ENCODE data around the gene ZMAT3. TPM values are rescaled to one million over a fixed set of nuclear protein-coding genes. Genes with fewer than 3 reads are reported as not detected.

ZMAT3 gene
- total and polyA plus RNA-seq, 4 donors = 1.9 to 5.4 (median 2.8) TPM

DNA sequence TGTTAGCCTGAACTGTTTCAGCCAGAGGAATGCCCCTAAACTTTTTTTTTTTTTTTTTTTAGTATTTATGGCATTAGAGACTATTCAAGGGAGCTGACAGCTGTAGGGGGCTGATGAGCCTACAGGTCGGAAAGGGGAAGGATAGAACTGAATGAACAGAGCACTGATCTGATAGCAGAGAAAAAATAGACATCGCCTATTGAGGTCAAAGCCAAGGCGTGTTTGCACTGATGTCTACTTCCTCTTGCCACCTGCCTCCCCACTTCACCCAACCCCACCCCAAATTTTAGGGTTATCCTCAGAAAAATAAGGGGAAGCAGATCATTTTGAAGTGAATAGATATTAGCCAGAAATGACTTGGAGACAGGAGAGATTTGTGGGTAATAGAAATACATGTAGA, 3.0 kb upstream of the ZMAT3 start:
- H3K27me3 ChIP-seq (ENCODE audit: control insufficient read depth in 4 of 4, insufficient read depth in 4 of 4, low read length in 3 of 4) = no peaks in the 10 kb centered on the region
- no peaks in the 10 kb centered on the region for H3K36me3 ChIP-seq (ENCODE audit: control insufficient read depth in 4 of 4, insufficient read depth in 3 of 4, low read depth in 1 of 4, low read length in 3 of 4)
- TF ChIP-seq GABPA (IDR thresholded peaks at IDR 0.05 in 1 of 2, conservative IDR thresholded peaks at IDR 0.05 in 1 of 2) (no peak), YY1 (IDR thresholded peaks at IDR 0.05) (no peak), JUND (IDR thresholded peaks at IDR 0.05) (no peak), NR2F2 (IDR thresholded peaks at IDR 0.05) (no peak), RAD21 (IDR thresholded peaks at IDR 0.05) (no peak), TAF1 (conservative IDR thresholded peaks at IDR 0.05) (no peak), EGR1 (IDR thresholded peaks at IDR 0.05; ENCODE audit: low read depth in 2 of 2) (no peak), RXRA (IDR thresholded peaks at IDR 0.05) (no peak)
- TF ChIP-seq, protein P1, sequence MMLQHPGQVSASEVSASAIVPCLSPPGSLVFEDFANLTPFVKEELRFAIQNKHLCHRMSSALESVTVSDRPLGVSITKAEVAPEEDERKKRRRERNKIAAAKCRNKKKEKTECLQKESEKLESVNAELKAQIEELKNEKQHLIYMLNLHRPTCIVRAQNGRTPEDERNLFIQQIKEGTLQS (IDR thresholded peaks at IDR 0.05) = no peak
- 73% methylated on average over 3 of the region's 3 CpGs for WGBS
- H3K9me3 ChIP-seq (ENCODE audit: control insufficient read depth in 4 of 4, low read length in 3 of 4) = no peaks in the 10 kb centered on the region
- no peak overlapping the region for H3K27ac ChIP-seq (ENCODE audit: low read depth in 1 of 2, low read length in 2 of 2)
- no peak overlapping the region for H3K9ac ChIP-seq (ENCODE audit: low read depth in 1 of 2, low read length in 2 of 2)
- H3K4me1 ChIP-seq (ENCODE audit: control insufficient read depth in 4 of 4, insufficient read depth in 4 of 4, low read length in 3 of 4) = peaks cover 0 to 12% (median 6%) of the 10 kb centered on the region in 4 donors
- DNase-seq (ENCODE audit: low spot score) = no peak
- H3K4me3 ChIP-seq (ENCODE audit: low read depth in 1 of 3, low read length in 3 of 3) = no peak overlapping the region

GRCh38 chr3:179073816-179074215, 2.2 kb upstream of the ZMAT3 start:
- no peak overlapping the region for H3K4me3 ChIP-seq (ENCODE audit: low read depth in 1 of 3, low read length in 3 of 3)
- 82% methylated on average over 2 of the region's 2 CpGs for WGBS
- no peak for DNase-seq (ENCODE audit: low spot score)
- no peaks in the 10 kb centered on the region for H3K27me3 ChIP-seq (ENCODE audit: control insufficient read depth in 4 of 4, insufficient read depth in 4 of 4, low read length in 3 of 4)
- H3K4me1 ChIP-seq (ENCODE audit: control insufficient read depth in 4 of 4, insufficient read depth in 4 of 4, low read length in 3 of 4) = peaks cover 0 to 12% (median 6%) of the 10 kb centered on the region in 4 donors
- no peak overlapping the region for H3K9ac ChIP-seq (ENCODE audit: low read depth in 1 of 2, low read length in 2 of 2)
- H3K27ac ChIP-seq (ENCODE audit: low read depth in 1 of 2, low read length in 2 of 2) = no peak overlapping the region
- H3K36me3 ChIP-seq (ENCODE audit: control insufficient read depth in 4 of 4, insufficient read depth in 3 of 4, low read depth in 1 of 4, low read length in 3 of 4) = no peaks in the 10 kb centered on the region
- H3K9me3 ChIP-seq (ENCODE audit: control insufficient read depth in 4 of 4, low read length in 3 of 4) = no peaks in the 10 kb centered on the region
- TF ChIP-seq, protein P2, sequence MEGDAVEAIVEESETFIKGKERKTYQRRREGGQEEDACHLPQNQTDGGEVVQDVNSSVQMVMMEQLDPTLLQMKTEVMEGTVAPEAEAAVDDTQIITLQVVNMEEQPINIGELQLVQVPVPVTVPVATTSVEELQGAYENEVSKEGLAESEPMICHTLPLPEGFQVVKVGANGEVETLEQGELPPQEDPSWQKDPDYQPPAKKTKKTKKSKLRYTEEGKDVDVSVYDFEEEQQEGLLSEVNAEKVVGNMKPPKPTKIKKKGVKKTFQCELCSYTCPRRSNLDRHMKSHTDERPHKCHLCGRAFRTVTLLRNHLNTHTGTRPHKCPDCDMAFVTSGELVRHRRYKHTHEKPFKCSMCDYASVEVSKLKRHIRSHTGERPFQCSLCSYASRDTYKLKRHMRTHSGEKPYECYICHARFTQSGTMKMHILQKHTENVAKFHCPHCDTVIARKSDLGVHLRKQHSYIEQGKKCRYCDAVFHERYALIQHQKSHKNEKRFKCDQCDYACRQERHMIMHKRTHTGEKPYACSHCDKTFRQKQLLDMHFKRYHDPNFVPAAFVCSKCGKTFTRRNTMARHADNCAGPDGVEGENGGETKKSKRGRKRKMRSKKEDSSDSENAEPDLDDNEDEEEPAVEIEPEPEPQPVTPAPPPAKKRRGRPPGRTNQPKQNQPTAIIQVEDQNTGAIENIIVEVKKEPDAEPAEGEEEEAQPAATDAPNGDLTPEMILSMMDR (IDR thresholded peaks at IDR 0.05; ENCODE audit: low read depth, low read length, missing input control) = no peak
- TF ChIP-seq HNF4A (conservative IDR thresholded peaks at IDR 0.05) = no peak
- no peak for TF ChIP-seq FOXA1 (IDR thresholded peaks at IDR 0.05)
- TF ChIP-seq TAF1 (conservative IDR thresholded peaks at IDR 0.05) = no peak
- TF ChIP-seq, protein P3, sequence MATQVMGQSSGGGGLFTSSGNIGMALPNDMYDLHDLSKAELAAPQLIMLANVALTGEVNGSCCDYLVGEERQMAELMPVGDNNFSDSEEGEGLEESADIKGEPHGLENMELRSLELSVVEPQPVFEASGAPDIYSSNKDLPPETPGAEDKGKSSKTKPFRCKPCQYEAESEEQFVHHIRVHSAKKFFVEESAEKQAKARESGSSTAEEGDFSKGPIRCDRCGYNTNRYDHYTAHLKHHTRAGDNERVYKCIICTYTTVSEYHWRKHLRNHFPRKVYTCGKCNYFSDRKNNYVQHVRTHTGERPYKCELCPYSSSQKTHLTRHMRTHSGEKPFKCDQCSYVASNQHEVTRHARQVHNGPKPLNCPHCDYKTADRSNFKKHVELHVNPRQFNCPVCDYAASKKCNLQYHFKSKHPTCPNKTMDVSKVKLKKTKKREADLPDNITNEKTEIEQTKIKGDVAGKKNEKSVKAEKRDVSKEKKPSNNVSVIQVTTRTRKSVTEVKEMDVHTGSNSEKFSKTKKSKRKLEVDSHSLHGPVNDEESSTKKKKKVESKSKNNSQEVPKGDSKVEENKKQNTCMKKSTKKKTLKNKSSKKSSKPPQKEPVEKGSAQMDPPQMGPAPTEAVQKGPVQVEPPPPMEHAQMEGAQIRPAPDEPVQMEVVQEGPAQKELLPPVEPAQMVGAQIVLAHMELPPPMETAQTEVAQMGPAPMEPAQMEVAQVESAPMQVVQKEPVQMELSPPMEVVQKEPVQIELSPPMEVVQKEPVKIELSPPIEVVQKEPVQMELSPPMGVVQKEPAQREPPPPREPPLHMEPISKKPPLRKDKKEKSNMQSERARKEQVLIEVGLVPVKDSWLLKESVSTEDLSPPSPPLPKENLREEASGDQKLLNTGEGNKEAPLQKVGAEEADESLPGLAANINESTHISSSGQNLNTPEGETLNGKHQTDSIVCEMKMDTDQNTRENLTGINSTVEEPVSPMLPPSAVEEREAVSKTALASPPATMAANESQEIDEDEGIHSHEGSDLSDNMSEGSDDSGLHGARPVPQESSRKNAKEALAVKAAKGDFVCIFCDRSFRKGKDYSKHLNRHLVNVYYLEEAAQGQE (IDR thresholded peaks at IDR 0.05) = no peak
- TF ChIP-seq, protein P1 (IDR thresholded peaks at IDR 0.05) = no peak
- no peak for TF ChIP-seq RAD21 (IDR thresholded peaks at IDR 0.05)
- TF ChIP-seq YY1 (IDR thresholded peaks at IDR 0.05) = no peak
- TF ChIP-seq SP1 (IDR thresholded peaks at IDR 0.05) = no peak
- TF ChIP-seq MAX (IDR thresholded peaks at IDR 0.05) = no peak
- no peak for TF ChIP-seq ZBTB33 (IDR thresholded peaks at IDR 0.05)
- no peak for TF ChIP-seq JUND (IDR thresholded peaks at IDR 0.05)
- no peak for TF ChIP-seq HNF4G (IDR thresholded peaks at IDR 0.05)
- no peak for TF ChIP-seq EGR1 (IDR thresholded peaks at IDR 0.05; ENCODE audit: low read depth in 2 of 2)
- TF ChIP-seq FOXA2 (IDR thresholded peaks at IDR 0.05) = no peak
- TF ChIP-seq RXRA (IDR thresholded peaks at IDR 0.05) = no peak
- no peak for TF ChIP-seq GABPA (IDR thresholded peaks at IDR 0.05 in 1 of 2, conservative IDR thresholded peaks at IDR 0.05 in 1 of 2)
- no peak for TF ChIP-seq NR2F2 (IDR thresholded peaks at IDR 0.05)

All from liver (tissue), 9 donors.